Cardiac septum (tissue), 1 donor: ENCODE results near the gene SERBP1. TPM values are rescaled to one million over a fixed set of nuclear protein-coding genes. Genes with fewer than 3 reads are reported as not detected.
"Not testable (repeated sequence)": the region's sequence is repeated elsewhere in the genome, so short reads cannot be mapped to it uniquely, and the experiment has no call there.

ENCODE experiments used
- DNase-seq: peaks from one replicate; pipeline ENCODE4 v3.0.0-alpha.2; 2020; ENCODE audit warnings: low spot score
- intact Hi-C: fragments of 100-400 bp; cut with DNase I; formaldehyde crosslinking; loops from one replicate; pipeline ENCODE4 v1.14.0; 2022
- long read RNA-seq: library from polyadenylated mRNA; unstranded; transcript quantifications from one replicate; pipeline ENCODE4 v2.0.0, GENCODE V29; 2021
- total RNA-seq: library from RNA; stranded (reverse); fragmentation: NEBNext Ultra II Directional; extraction: Animal tissue kit (Norgen Biotek cat#: 25700); gene quantifications from one replicate; pipeline ENCODE4 v1.2.1, GENCODE V29; 2021
- donor health status: DM: no; HTN: no; CAD: no.

The SERBP1 gene
- total RNA-seq: 146 TPM
- long read RNA-seq, full-length matches to known transcripts: 242 of 280 reads
- long read RNA-seq, partial matches to known transcripts: 22 of 280 reads
- long read RNA-seq, other reads (novel, unspliced or antisense): 16 of 280 reads

DNA sequence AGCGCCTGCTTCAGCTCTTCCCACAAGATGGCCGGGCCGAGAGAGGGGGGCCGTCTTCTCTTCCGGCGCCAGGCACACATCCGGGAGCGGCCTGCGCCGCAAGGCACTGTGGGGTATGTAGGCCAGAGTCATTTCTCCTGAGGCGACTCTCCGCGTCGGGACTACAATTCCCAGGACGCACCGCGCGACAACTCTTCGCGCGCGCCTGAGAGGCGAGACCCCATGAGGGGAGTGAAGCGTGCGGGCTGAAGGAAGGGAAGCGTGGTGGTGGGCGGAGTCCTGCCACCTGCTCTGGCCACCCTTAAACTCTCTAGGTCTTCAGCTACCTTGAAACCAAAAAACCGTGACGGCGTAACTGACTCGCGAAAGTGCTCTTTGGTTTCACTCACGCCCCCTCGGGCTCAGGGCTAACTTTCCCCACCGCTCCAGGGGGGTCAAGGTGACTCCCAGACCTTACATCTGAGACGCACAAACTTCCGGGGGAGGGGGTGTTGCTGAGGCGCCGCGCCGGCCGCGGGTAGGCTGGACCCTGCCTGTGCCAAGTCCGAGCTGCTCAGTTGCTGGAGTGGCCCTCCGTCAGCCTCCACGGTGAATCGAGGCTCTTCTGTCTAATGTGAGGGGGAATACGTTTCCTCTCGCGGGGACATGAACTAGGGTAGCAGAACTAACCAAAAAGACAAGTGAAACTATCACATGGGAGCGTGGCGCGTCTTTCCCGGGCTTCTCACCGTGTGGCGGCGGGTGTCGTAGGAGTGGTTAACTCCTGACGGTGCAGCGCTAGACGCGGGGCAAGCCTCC lies at the start of gene SERBP1:
Gene SERBP1 (minus strand): TSS at position 45 of the 798 bp plus-strand sequence. CDS start 102 bp downstream, outside the sequence.
- DNase-seq: peak; percentile 98
- intact Hi-C loops: loop anchor here (2.0 to 10.0 kb wide), 3 partner anchors 30 to 506 kb away; partner anchors contain the start of genes DNAI4, GNG12 and MIER1

DNA sequence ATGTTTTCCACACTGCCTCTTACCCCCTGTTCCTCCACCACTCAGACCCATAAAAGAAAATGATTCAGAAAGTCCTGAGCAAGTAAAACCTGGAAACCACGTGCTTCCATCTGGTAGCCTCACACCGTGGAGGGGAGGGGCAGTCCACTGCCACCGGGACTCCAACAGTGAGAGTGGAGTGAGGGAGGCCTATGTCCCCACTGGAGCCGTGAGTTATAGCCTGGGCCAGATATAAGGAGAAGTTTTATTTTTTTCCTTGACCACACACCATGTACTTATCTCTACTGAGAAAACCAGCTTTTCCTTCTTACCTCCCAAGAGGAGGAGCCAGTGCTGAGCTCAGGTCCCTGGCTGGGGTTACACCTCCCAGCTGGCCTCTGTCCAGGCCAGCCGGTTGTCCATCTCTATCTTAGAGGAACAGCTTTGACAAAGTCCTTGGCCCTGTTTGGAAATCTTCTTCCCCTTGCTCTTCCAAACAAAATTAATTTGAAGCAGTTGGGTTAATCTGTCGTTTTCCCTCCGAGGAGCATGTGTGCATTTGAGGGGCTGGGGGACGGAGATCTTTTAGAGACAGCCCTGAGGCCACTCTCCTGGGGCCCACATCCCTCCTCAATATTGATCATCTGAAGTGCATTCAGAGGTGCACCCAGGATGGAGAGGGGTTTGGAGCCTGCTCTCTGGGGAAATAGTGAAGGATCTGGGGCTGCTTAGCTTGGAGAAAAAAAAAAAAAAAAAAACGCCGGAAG lies 49.1 kb upstream of the SERBP1 start:
- intact Hi-C loops: no loop called here
- DNase-seq: no peak

DNA sequence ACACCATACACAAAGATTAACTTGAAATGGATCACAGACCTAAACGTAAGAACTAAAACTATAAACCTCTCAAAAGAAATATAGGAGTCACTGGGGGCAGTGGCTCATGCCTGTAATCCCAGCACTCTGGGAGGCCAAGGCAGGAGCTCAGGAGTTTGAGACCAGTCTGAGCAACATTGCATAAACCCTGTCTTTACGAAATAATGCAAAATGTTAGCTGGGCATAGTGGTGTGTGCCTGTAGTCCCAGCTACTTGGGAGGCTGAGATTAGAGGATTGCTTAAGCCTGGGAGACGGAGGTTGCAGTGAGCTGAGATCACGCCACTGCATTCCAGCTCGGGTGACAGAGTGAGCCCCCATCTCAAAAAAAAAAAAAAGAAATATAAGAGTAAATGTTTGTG lies 46.7 kb upstream of the SERBP1 start:
- intact Hi-C loops: no loop called here
- DNase-seq: no peak

DNA sequence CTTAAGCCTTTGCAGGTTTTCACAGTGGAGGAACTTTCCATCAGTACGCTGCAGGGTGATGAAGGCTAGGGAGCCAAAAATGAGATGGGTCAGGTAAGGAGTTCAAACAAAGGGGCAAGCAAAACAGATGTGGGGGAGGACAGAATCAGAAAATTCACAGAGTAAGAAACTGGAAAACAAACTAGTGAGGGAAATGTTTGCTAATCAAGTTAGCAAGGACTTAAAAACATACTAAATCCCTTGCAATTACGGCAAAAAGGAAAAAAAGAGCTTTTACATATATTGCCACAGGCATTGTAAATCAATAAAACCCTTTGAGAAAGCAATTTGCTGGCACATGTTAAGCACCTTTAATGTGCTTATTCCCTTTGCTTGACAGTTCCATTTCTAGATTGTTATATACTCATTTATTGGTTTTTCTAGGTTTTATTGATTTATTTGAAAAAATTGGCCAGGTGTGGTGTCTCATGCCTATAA lies 45.8 kb upstream of the SERBP1 start:
- intact Hi-C loops: no loop called here
- no peak for DNase-seq

DNA sequence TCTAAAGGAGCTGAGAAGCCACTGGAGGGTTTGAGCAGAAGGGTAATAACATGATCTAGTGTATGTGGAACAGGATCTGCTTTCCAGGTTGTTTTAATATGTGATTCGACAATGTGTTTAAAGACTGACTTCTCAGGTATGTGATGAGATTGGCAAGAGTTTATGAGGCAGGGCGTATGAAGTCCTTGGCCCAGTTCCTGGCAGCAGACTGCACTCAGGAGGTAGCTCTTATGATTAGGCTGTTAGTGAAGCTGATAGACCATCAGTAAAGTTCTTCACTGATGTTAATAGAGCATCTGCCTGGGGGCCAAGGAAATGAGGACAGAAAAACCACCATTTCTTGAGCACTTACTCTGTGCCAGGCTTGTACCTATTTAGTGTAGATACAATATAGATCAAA lies 41.9 kb upstream of the SERBP1 start:
- DNase-seq: no peak
- intact Hi-C loops: no loop called here

DNA sequence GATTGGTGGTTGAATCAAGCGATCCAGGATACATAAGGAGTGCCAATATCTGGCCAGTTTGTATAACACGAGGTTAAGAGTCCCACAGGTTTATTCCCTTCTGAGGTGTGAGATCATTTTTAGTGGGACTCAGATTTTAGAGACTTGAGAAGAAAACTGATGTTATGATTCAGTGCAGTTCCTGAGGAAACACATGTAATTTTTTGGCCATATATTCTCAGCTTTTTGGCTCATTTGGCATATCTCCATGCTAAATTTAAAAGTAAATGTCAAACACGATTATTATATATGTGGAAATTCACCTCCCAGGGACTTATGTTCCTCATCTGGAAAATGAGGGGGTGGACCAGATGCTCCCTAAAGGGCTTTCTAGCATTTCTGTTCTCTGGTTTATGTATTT lies 39.2 kb upstream of the SERBP1 start:
- intact Hi-C loops: no loop called here
- DNase-seq: no peak

DNA sequence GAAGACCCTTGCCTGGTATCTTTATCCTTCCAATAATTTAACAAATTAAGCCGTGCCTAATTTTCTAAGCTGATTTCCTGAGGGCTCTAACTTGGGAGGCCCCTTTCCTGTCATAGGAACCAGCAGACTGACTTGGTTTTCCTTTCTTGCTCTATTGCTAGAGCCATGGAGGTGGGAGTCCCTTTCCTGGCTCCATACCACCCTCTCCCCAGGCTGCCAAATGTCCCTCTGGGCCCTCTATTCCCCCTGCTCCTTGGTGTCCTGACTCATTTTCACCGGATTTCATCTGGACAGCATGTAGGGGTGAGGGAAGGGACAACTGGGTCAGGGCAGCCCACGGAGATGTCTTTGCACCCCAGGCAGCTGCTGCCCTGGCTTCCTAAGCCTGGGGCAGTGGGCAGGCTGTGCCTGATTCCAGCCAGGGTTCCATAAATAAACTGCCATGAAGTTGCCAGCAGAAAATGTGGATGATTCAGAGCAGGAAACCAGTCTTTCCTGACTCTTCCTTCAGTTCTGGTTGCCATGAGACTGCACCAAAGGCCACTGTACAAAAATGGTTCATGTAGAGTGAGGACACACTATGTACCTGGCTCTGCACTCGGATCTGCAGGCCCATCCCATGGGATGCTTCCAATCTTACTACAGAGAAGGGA lies 38.0 kb upstream of the SERBP1 start:
- DNase-seq: no peak
- intact Hi-C loops: no loop called here

DNA sequence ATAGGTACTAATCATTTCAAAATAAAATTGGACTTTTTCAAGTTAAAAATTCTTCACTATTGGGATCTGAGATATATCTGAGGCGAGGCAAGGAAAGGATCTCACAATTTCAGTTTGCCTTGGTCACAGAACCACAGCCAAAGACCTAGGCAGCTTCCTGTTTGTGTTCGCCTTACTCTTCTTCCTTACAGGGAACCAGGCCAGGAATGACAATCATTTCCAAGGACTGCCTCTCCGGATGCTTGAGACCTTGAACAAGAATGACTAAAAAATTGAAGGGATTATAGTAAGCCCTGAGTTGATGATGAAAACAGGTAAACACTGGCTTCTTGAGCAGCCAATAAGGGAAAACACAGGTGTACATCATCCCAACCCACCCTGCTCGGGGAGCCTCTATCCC lies 35.2 kb upstream of the SERBP1 start:
- intact Hi-C loops: no loop called here
- DNase-seq: no peak

DNA sequence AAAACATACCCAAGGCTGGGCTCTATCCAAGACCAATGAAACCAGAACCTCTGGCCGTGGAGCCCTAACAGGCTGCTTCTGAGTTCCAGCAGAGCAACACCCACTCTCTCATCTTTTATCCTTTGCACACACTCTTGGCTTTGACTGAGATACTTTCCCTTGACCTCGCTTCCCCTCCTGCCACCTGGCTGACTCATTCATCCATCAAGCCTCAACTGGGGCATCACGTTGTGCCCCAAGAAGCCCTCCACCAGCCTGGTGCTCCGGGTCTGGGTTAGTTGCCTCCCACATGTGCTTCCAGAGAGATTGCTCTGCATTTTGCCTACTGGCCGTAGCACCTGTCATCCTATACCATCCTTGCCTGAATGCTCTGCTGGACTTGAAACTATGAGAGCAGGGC lies 34.5 kb upstream of the SERBP1 start:
- intact Hi-C loops: no loop called here

DNA sequence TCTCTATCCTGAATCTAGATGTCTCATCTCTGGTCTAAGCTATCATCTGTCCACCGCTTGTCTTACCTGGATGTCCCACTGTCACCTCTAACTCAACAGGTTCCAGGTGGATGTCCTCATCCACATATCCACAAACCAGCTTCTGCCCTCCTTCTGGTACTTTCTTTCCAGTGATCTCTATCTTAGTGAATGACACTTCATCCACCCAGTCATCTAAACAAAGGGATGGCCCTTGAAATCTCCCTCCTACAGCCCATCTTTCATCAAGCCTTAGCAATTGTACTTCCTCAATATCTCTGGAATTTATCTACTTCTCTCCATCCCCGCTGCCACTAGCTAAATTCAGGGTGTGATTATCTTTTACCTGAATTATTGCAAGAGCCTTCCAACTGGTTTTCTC lies 33.9 kb upstream of the SERBP1 start:
- DNase-seq: no peak
- intact Hi-C loops: no loop called here

More for the DNA sequence above, 34.5 kb upstream of the SERBP1 start:
- no peak for DNase-seq

DNA sequence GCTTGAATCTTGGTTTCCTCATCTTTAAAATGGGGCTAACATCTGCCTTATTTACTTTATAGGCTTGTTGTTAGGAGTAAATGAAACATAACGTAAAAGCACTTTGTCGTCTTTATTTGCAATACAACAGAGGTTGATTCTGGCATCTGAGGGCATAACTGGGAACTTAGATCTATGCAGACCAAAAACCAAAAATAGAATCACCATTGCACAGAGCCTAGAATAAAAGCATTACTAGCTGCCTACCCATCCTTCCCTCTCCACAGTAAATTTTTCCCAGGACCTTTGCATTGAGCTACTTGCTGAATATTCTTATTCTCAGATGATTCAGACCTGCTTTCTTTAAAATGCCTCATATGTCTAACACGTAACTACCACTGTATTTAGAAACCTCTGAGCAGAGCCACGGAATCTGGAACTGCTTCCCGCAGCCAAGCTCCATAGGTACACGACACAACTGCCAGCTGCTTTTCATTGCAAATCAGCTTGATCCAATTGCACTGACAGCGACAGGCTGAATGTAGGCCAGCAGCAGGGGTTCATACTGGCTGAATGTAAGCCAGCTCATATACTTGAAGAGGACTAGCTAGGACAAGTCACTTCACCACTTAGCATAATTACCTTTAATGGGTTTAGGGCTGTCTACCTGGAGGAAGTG lies 33.2 kb upstream of the SERBP1 start:
- no peak for DNase-seq
- intact Hi-C loops: no loop called here

DNA sequence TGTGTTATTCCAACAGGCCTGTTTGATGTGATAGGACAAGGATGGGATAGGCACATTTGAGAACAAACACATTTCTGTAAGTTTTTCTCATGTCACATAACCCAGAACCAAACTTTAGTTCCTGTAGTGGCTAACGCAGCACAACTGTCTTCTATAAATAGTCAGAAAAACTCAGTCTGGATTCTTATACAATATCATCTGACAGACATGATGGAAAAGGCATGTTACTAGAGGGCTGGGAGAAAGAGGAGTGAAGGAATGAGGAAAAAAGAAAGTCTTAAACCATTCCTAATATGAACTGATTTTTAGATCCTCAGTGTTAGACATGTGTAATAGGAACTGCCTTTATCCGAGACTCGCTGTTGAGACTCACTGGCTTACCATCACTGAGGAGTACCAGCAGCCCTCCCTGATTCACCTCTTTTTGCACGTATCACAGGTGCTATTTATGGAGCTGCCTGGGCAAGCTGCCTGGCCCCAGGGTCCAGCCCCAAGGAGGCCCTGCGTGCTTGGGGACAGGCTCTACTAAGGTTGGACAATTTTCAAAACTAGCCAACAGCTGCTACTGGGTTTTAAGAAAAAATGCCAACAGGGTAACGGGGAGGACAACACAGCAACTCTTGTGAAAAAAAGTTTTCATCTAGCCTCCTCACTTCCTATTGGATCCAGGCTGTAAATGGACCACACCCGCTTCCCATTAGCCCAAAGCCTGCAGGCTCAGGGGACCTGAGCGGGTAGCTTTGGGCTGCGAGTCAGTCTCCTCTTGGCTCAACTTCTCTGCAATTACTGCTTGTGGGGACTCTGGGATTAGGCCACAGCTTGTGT lies 30.7 kb upstream of the SERBP1 start:
- intact Hi-C loops: loop anchor here (2.0 kb wide), 1 partner anchor 30 kb away; the partner anchor contains the start of gene SERBP1
- no peak for DNase-seq

DNA sequence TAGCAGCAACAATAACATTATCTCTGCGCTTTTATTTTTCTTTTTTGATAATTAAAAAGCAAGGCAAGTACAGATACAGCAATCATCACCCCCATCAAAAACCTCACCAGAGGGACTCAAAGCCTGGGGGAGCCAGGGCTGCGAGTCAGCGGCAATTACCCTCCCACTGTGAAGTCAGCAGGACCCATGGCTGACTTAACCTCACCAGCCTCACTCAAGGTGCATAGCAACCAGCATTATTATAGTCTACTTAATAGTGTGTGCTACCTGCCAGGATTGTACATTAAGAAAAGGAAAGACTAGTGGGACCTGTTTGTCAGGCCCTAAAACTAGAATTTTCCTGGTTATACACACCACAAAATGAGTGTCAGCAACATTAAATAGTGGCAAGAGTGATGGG lies 28.9 kb upstream of the SERBP1 start:
- intact Hi-C loops: no loop called here
- no peak for DNase-seq

DNA sequence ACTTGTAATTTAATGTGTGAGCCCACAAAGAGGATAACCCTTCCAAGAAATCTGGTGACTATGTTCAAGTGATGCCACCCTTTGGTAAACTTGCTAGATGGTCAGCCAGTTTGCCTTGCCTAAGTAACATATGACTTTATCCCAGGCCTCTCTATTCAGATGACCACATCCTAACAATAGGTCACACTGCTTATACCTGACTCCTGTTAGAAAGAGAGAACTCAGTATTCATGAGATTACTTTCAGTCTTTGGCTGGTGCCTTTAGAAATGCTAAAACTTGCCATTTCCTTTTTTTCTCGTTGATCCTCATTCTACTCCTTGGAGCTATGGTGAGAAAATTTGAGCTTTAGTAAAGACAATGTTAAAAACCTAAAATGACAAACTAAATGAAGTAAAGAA lies 28.5 kb upstream of the SERBP1 start:
- no peak for DNase-seq
- intact Hi-C loops: no loop called here

DNA sequence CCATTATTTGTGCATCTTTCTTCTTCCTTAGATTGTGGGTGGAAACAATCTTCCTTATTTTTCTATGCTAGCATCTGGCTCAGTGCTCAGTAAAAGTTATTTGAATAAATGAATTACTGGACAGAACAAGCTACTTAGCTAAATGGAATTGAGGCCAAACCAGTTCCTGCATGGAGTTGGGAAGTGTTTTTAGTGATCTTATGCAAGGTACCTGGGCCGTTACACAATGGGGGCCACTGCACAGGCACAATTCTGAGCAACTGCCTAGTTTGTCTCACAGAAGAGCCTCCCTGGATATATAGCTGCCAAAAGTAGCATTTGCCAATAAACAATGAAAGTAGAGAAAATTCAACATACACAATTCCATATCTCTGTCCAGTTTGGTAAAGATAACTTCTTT lies 27.0 kb upstream of the SERBP1 start:
- intact Hi-C loops: no loop called here
- DNase-seq: no peak

DNA sequence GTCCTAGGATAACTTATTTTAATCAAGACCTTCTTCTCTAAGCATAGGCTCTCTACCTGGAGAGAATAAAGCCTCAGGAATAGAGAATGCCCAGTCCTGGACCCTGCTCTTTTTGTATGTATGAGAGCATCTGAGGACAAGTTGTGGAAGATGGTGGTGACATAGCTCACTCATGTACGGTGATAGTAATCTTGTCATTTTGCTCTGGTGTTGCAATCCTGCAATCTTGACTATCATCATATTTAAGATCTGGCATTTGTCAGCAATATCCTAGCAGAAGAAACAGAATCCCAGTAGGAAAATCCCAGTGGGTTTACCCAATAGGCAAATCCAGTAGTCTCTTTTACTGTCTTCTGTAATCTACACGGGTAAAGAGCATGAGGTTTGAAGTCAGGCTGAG lies 21.6 kb upstream of the SERBP1 start:
- no peak for DNase-seq
- intact Hi-C loops: no loop called here

DNA sequence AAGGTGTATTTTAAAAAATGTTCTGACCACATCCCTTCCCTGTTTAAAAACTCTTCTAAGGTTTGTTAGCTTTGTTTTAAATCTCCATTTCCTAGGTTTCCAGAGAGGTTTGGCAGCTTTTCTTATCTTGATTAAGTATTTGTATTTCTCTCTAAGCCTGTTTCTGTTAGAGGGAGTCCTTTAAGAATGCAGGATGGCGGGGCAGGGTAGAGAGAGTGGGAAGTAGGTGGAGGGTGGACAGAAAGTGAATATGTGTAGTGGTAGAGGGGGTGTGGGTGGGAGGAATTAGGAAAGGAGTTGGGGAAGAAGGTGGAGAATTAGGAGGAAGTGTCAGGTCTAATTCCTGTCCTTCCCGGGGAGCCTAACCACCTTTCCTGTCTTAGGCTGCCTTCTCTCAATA lies 21.2 kb upstream of the SERBP1 start:
- DNase-seq: no peak
- intact Hi-C loops: no loop called here

DNA sequence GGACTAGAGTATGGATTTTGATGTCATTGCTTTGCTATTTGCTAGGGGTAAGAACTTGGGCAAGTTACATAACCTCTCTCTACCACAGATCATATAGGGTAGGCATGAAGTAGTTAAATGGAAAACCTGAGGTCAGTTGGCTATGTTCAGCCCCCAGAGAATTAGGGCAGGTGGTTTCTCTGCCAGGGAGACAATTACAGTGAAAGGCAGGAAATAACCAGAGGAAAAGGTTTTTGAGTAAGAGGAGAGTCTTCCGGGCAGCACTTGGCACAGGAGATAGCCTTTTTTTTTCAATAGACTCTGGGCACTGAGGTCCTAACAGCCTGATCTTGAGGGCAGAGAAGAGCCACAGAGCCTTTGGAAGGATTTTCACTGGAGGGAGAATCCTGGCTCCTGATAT lies 16.7 kb upstream of the SERBP1 start:
- no peak for DNase-seq
- intact Hi-C loops: no loop called here

DNA sequence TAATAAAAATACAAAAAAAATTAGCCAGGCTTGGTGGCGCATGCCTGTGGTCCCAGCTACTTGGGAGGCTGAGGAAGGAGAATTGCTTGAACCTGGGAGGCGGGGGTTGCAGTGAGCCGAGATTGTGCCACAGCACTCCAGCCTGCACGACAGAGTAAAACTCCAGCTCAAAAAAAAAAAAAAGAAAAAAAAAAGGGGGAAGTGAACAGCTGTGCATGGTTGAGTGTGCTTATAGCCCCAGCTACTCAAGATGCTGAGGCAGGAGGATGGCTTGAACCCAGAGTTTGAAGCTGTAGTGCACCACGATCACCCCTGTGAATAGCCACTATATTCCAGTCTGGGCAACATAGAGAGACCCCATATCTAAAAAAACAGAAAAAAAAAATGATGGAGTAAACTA lies 15.8 kb upstream of the SERBP1 start:
- intact Hi-C loops, DNase-seq: not testable (repeated sequence)
